Neural crest cell (in vitro differentiated cells): ENCODE results near the gene FPR1. TPM values are rescaled to one million over a fixed set of nuclear protein-coding genes. Genes with fewer than 3 reads are reported as not detected.

ENCODE experiments used
- DNase-seq: peaks from one replicate; pipeline ENCODE4 v3.0.0; 2021; ENCODE audit warnings: low read depth, mixed read lengths, low spot score
- H3K27ac Mint-ChIP-seq: one replicate; pipeline ENCODE4 v1.8.0; 2021; ENCODE audit warnings: mild to moderate bottlenecking, mixed read lengths; ENCODE audit not compliant: unreplicated experiment
- H3K27me3 Mint-ChIP-seq: 2 replicates; pipeline ENCODE4 v1.8.0; 2021; ENCODE audit warnings: low read depth, mild to moderate bottlenecking, mixed read lengths
- H3K36me3 Mint-ChIP-seq: 2 replicates; pipeline ENCODE4 v1.8.0; 2021; ENCODE audit warnings: low read depth, mild to moderate bottlenecking, mixed read lengths
- H3K4me1 Mint-ChIP-seq: 2 replicates; pipeline ENCODE4 v1.8.0; 2021; ENCODE audit warnings: mixed read lengths
- H3K4me3 Mint-ChIP-seq: one replicate; pipeline ENCODE4 v1.8.0; 2021; ENCODE audit warnings: mild to moderate bottlenecking, mixed read lengths
- H3K9me3 Mint-ChIP-seq: 2 replicates; pipeline ENCODE4 v1.8.0; 2021; ENCODE audit warnings: mixed read lengths
- total RNA-seq: library from RNA; stranded (reverse); gene quantifications from 2 replicates; pipeline ENCODE4 v1.2.1, GENCODE V29; 2021
- TF ChIP-seq, protein P1 (sequence below): fragments of 200-600 bp; sonication (generic); conservative IDR thresholded peaks from 2 replicates; pipeline ENCODE4 v1.5.0; 2021; ENCODE audit warnings: antibody characterized with exemption, mild to moderate bottlenecking

Gene FPR1
- total RNA-seq, 1 donor from 2014 or later, result not detected

DNA sequence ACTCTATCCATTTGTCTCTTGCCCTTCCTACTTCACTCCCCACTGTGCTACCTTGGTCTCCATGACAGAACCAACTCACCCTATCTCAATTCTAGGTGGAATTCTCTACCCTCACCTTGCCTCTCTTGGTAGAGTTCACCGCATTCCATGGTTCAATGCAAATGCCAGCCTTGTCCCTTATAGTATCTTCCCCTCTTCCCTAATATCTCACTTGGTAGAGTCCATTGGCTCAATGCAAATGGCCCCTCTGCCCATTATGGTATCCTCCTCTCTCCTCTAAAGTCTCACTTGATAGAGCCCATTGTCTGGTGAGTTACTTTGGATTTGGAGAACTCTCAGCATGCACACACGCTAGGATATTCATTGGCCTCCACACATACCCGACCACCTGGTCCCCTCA is 35.8 kb downstream of the FPR1 start:
- TF ChIP-seq, protein P1, sequence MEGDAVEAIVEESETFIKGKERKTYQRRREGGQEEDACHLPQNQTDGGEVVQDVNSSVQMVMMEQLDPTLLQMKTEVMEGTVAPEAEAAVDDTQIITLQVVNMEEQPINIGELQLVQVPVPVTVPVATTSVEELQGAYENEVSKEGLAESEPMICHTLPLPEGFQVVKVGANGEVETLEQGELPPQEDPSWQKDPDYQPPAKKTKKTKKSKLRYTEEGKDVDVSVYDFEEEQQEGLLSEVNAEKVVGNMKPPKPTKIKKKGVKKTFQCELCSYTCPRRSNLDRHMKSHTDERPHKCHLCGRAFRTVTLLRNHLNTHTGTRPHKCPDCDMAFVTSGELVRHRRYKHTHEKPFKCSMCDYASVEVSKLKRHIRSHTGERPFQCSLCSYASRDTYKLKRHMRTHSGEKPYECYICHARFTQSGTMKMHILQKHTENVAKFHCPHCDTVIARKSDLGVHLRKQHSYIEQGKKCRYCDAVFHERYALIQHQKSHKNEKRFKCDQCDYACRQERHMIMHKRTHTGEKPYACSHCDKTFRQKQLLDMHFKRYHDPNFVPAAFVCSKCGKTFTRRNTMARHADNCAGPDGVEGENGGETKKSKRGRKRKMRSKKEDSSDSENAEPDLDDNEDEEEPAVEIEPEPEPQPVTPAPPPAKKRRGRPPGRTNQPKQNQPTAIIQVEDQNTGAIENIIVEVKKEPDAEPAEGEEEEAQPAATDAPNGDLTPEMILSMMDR, result no peak
- no peak overlapping the region for H3K27ac Mint-ChIP-seq
- no peak for DNase-seq

DNA sequence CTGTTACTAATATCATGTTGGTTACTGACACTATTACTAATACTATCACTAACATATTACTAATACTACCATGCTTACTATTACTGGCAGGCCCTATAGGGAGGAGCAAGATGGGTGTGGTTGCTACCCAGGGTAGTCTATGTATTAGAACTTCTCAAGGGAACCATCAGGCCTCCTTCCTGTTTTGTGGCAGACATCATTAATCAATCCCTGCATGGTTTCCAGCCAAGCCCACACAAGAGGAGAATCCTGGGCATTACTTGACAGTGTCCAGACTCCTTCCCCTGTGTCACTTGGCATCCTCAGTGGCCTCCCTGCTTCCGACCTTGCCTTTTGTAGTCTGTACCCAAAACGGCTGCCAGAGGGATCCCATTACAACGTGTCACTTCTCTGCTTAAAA is 36.8 kb downstream of the FPR1 start:
- H3K27ac Mint-ChIP-seq, result no peak overlapping the region
- TF ChIP-seq, protein P1, result no peak
- peaks cover 75% of the 10 kb centered on the region for H3K27me3 Mint-ChIP-seq
- H3K36me3 Mint-ChIP-seq, result no peaks in the 10 kb centered on the region
- H3K4me3 Mint-ChIP-seq, result no peak overlapping the region
- no peaks in the 10 kb centered on the region for H3K9me3 Mint-ChIP-seq
- DNase-seq, result no peak
- H3K4me1 Mint-ChIP-seq, result no peaks in the 10 kb centered on the region

More for the DNA sequence above, 35.8 kb downstream of the FPR1 start:
- Mint-ChIP-seq H3K9me3 (no peaks in the 10 kb centered on the region), H3K36me3 (no peaks in the 10 kb centered on the region), H3K4me1 (no peaks in the 10 kb centered on the region), H3K27me3 (peaks cover 76% of the 10 kb centered on the region), H3K4me3 (no peak overlapping the region)

DNA sequence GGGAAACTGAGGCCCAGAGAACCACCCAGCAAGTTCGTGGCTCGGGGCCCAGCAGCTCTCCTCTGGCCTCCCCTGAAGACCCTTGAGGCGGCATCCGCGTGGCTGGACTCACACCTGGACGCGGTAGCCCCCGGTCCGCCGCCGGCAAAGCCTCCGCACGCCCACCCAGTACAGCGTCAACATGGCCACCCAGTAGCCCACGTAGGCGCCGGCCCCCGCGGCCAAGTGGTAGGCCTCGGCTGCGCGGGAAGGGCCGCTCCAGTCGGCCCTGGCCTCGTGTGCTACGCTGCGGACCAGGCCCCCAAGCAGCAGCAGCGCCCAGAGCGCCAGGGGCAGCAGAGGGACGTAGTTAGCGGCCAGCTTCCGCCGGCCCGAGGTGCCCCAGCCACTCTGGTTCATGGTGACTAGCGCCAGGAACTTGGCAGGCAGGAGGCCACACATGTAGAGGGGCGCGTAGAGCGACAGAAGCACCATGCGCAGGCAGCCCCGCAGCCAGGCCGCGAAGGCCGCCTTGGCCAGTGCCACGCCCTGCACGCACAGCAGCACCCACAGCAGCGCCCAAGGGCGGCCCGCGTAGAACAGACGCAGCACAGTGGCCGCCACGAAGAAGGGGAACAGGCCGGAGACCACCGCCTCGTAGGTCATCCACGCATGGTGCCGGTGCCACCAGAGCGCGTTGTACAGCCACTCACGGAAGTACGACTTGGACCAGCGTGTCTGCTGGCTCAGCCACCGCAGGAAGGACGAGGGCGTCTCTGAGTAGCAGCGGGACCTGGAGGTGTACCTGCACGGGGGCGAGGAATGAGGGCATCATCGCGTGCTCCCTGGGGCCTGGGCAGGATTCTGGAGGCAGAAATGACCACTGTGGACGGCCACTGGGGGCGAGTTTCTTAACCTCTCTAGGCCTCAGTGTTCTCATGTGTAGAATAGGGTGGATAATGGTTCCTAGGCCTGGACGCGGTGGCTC is 38.1 kb downstream of the FPR1 start:
- TF ChIP-seq, protein P1, result no peak
- DNase-seq, result no peak
- H3K4me3 Mint-ChIP-seq, result no peak overlapping the region
- no peaks in the 10 kb centered on the region for H3K4me1 Mint-ChIP-seq
- H3K9me3 Mint-ChIP-seq, result no peaks in the 10 kb centered on the region
- no peak overlapping the region for H3K27ac Mint-ChIP-seq
- peaks cover 71% of the 10 kb centered on the region for H3K27me3 Mint-ChIP-seq
- no peaks in the 10 kb centered on the region for H3K36me3 Mint-ChIP-seq

DNA sequence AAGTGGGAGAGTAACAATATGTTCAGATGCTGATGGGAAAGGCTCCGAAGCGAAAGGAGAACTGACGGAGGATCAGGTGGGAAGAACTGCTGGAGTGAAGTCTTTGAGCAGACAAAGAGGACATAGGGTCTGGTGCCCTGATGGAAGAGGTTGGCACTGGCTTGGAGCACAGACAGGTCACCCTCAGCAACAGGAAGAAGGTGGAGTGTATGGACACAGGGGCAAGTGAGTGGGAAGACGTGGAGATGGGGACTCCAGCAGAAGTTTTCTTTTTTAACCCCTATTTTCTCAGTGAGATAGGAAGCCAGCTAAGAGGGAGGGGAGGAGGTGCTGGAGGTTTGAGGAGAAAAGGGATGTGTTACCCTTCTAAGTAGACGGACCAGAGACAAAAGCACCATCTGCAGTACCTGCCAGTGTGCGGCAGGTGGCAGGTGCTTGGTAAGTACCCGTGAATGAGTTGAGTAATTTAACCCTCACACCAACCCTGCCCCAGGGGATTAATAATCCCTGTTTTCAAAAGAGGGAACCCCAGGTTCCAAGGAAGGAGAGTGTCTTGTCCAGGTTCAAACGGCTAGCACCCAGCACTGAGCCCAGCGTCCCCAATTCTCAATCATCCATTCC is 39.1 kb downstream of the FPR1 start:
- H3K4me3 Mint-ChIP-seq, result no peak overlapping the region
- no peaks in the 10 kb centered on the region for H3K36me3 Mint-ChIP-seq
- H3K4me1 Mint-ChIP-seq, result no peaks in the 10 kb centered on the region
- no peak for DNase-seq
- no peak overlapping the region for H3K27ac Mint-ChIP-seq
- no peaks in the 10 kb centered on the region for H3K9me3 Mint-ChIP-seq
- TF ChIP-seq, protein P1, result peak; percentile 58
- peaks cover 64% of the 10 kb centered on the region for H3K27me3 Mint-ChIP-seq

DNA sequence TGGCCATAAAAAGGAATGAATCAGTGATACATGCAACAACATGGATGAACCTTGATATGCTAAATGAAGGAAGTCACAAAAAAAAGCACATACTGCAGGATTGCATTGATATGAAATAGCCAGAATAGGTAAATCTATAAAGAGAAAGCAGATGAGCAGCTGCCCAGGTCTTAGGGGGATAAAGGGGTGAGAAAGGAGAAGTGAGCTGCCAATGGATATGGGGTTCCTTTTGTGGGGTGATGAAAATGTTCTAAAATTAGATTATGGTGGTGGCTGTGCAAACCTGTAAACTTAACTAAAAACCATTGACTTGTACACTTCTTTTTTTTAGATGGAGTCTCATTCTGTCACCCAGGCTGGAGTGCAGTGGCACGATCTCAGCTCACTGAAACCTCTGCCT is 40.0 kb downstream of the FPR1 start:
- Mint-ChIP-seq H3K27ac (no peak overlapping the region), H3K36me3 (no peaks in the 10 kb centered on the region), H3K4me1 (no peaks in the 10 kb centered on the region), H3K9me3 (no peaks in the 10 kb centered on the region), H3K27me3 (peaks cover 56% of the 10 kb centered on the region), H3K4me3 (no peak overlapping the region)
- DNase-seq, result no peak
- TF ChIP-seq, protein P1, result no peak
